Daoy (cell line): ENCODE data around the gene F2R. TPM values are rescaled to one million over a fixed set of nuclear protein-coding genes. Genes with fewer than 3 reads are reported as not detected.
"Not testable (repeated sequence)": the region's sequence is repeated elsewhere in the genome, so short reads cannot be mapped to it uniquely, and the experiment has no call there.

Experiments used
- DNase-seq: peaks from one replicate; pipeline ENCODE4 v3.0.0-alpha.2; 2015; ENCODE audit warnings: low read depth
- total RNA-seq: library from RNA; depleted of rRNA; stranded (reverse); fragments of >200 nt; shearing (Covaris generic); gene quantifications from 2 replicates; pipeline ENCODE4 v1.2.3, GENCODE V29; 2014

The F2R gene
- total RNA-seq, 1 experiment from 2014 or later: 27.1 TPM

DNA sequence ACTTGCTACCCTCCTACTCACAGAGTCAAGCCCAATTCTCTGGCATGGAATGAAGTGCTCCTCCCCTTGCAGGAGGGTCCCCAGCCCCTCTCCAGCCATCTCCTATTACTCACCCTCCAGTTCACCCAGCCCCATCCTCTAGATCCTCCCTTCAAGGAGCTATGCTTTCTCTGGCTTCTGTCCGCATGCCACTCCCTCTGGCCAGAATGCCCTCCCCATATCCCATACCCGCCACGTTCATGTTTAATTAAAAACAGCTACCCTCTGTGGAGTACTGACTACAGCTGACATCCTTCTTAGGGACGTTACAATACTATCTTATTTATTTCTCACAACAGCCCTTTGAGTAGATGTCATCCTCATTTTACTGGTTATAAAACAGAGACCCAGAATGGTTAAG, 3.0 kb downstream of the F2R start:
- no peak for DNase-seq

DNA sequence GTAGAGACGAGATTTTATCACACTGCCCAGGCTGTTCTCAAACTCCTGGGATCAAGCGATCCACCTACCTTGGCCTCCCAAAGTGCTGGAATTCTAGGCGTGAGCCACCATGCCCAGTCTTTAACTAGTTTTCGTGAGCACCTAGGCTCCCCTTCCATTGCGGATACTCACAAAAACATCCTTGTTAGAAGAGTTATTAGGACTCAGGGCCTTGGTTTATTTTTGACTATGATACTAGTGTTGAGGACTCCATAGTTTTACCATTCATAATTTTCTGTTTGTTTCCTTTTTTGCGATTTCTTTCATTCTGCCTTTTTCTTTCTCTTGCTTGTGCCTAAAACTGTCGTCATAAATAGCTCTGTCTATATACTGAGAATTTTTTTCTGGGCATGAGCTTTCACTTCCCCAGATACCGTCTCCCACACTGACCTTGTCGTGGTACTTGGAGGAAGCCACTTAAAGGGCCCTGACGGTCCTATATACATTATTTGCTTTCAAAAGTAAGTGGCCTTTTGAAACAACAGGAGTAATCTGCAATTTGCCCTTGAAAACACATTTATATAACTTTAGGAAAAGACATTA, 5.2 kb downstream of the F2R start:
- no peak for DNase-seq

- no peak for DNase-seq
Observed at GRCh38 chr5:76723266-76723665, 7.3 kb downstream of the F2R start.

GRCh38 chr5:76723906-76724305, 8.0 kb downstream of the F2R start:
- DNase-seq: no peak

DNA sequence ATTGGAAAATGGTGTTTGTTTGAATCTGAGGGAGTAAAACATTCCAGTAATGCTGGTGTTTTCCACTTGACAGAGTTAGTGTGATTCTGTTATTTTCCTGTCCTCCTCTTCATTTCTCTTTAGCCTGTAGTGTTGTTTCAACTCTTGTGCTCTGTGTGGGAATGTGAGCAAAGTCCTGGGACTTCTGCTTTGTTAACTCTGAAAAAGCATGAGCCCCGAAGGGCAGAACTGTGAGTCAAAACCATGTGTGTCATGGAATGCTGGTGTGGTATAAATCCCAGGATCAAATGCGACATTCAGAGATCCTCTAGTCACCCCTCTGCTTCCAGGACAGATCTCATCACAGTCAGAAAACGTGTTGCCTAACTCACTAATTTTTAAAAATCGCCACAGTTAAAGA, 8.9 kb downstream of the F2R start:
- DNase-seq: peak; percentile 76

DNA sequence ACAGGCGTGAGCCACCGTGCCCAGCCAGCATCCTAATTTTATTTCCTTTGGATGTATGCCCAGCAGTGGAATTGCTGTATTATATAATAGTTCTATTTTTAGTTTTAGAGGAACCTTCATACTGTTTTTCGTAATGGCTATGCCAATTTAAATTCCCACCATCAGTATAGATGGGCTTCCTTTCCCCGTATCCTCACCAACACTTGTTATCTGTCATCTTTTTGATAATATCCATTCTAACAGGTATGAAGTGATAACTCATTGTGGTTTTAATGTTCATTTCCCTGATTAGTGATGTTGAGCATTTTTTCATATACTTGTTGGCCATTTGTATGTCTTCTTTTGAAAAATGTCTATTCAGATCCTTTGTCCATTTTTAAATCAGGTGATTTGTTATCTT, 13.0 kb downstream of the F2R start:
- DNase-seq: no peak

- no peak for DNase-seq
Observed at GRCh38 chr5:76729373-76730290, 13.7 kb downstream of the F2R start.

DNA sequence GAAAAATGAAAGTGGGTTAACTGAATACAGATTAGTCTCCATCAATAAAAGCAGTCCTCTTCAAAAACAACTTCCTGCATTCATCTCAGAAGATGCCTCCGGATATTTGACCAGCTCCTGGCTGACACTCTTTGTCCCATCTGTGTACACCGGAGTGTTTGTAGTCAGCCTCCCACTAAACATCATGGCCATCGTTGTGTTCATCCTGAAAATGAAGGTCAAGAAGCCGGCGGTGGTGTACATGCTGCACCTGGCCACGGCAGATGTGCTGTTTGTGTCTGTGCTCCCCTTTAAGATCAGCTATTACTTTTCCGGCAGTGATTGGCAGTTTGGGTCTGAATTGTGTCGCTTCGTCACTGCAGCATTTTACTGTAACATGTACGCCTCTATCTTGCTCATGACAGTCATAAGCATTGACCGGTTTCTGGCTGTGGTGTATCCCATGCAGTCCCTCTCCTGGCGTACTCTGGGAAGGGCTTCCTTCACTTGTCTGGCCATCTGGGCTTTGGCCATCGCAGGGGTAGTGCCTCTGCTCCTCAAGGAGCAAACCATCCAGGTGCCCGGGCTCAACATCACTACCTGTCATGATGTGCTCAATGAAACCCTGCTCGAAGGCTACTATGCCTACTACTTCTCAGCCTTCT, 16.6 kb downstream of the F2R start:
- DNase-seq: no peak

DNA sequence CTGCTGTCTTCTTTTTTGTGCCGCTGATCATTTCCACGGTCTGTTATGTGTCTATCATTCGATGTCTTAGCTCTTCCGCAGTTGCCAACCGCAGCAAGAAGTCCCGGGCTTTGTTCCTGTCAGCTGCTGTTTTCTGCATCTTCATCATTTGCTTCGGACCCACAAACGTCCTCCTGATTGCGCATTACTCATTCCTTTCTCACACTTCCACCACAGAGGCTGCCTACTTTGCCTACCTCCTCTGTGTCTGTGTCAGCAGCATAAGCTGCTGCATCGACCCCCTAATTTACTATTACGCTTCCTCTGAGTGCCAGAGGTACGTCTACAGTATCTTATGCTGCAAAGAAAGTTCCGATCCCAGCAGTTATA, 17.1 kb downstream of the F2R start:
- no peak for DNase-seq

DNA sequence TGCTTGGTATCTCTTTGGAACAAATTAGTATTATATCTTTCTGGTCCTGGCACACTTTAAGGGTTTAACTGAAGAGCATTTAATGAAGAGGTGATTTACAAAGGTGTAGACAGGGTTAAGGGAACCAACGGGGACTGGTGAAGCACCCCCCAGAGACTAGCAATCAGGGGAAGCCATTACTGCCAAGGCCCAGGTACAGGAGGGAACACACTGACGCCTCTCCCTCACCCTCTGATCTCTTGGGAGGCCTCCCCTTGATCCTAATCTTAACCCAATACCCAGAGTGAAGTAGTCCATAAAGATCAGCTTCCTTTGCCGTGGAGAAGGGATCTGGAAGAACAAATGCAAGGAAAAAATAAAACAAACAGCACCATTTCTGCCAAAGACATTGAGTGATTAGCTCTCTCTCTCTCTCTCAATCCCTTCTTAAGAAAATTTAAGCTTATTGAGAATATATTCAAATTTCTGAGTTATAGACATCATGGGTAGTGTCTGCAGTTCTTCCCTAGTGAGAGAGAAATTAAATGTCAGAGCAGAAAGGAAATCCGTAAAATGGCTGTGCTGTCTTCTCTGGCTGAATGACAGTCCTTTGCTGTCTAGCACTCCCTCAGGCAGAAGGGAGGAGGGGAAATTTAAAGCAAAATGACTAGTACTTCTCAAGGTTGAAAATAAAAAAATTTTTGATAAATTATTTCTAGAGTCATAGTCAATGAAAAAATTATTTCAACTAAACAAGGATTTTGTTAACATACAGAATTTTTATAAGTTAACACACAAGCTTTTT, 20.0 kb downstream of the F2R start:
- no peak for DNase-seq

GRCh38 chr5:76736679-76737556, 21.0 kb downstream of the F2R start:
- DNase-seq: no peak

- DNase-seq: peak; percentile 24
Observed at GRCh38 chr5:76737846-76738245, 21.9 kb downstream of the F2R start.

- not testable (repeated sequence) for DNase-seq
Observed at GRCh38 chr5:76741506-76741905, 25.6 kb downstream of the F2R start.

DNA sequence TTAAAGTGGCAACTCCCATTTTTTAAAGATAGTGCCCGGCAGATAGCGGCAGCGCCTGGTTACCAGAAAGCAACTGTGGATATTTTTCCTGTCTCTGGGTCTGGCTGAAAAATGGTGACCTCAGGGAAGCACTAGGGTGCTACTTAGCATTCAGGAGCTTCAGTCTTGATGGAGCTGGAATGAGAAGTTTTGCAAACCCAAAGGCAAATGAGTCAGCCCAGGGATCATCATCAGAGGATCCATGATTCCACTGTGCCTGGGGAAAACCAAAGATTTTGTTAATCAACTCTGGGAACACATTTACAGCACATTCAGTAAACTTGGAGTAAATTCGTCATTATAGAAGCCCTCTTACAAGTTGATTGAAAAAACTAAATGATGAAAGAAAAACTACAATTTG, 26.7 kb downstream of the F2R start:
- DNase-seq: peak; percentile 42

DNA sequence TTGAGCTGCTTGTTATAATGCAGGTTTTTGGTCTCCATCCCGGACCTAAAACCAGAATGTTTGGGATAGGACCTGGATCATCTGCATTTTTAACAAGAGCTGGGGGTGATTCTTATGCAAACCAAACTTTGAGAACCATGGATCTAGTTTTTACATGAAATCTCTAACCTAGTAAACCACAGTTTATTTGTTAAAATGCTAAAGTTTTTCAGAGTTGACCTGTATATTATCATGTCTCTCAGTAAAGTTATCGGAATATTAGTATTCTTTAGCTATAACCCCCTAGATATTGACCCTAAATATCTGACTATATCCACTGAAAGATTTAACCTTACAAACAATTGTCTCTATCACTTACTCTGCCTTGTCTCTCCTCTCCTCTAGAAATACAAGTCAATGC, 28.7 kb downstream of the F2R start:
- no peak for DNase-seq

DNA sequence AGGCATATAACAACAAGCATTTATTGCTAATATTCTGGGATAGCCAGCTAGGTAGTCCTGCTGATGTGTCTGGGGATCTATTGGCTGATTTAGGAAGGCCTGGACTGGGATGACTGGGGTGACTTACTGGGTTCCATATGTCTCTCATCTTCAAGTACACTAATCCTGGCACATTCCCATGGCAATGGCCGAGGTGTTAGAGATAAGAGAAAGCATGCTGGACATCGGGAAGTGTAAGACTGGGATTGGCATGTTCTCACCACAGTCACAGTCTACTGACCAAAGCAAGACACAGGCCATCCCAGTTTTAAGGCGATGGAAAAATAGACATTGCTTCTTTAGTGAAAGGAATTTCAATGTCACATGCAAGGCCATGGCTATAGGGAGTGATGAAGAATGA, 29.7 kb downstream of the F2R start:
- DNase-seq: no peak

- DNase-seq: no peak
Observed at GRCh38 chr5:76746677-76747076, 30.8 kb downstream of the F2R start.

GRCh38 chr5:76747706-76748105, 31.8 kb downstream of the F2R start:
- no peak for DNase-seq

GRCh38 chr5:76751291-76751690, 35.4 kb downstream of the F2R start:
- DNase-seq: no peak

DNA sequence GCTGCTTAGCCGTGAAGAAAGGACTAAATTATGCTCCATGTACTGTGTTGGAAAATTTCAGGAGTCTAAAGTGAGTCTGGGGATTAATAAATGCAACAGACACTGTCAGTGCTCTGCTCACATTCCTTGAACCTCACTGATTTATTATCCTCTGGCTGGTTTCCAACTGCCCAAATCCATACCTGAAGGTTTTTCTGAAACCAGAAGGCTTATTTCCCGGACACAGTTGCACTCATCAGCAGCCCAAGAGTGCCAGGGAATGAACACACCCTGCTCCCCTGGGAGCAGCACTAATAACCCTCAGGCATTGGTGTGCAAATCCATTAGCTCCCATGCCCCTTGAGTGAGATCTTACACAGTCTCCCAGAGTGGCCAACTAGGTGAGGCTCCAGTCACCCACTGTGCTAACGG, 38.7 kb downstream of the F2R start:
- DNase-seq: no peak
